ENCODE data around the gene UTS2R. TPM values are rescaled to one million over a fixed set of nuclear protein-coding genes. Genes with fewer than 3 reads are reported as not detected.

UTS2R gene
- total RNA-seq, 4 donors from 2014 or later, result not detected

- peak overlapping the region; percentile 32 to 48 (median 45) for H3K27ac ChIP-seq
- H3K36me3 ChIP-seq, result no peaks in the 10 kb centered on the region
- DNase-seq (no peak), ATAC-seq (no peak)
- H3K9me3 ChIP-seq, result no peaks in the 10 kb centered on the region
- intact Hi-C loops (cut with DNase I; ENCODE audit: low total_unique reads) (no loop called here), in situ Hi-C loops (cut with MboI; ENCODE audit: low sequenced_read_pairs in 4 of 4) (no loop called here)
- peaks cover 20 to 29% of the 10 kb centered on the region in 2 donors for H3K4me1 ChIP-seq
- peaks cover 32 to 40% (median 35%) of the 10 kb centered on the region in 3 donors for H3K27me3 ChIP-seq
- H3K4me3 ChIP-seq, result no peak overlapping the region
- TF ChIP-seq CTCF (IDR thresholded peaks at IDR 0.05 in 4 of 5, conservative IDR thresholded peaks at IDR 0.05 in 1 of 5) (no peak), POLR2A (IDR thresholded peaks at IDR 0.05) (no peak)
Observed at GRCh38 chr17:82385559-82386254, 14.1 kb downstream of the UTS2R start.

GRCh38 chr17:82386255-82386831, 14.8 kb downstream of the UTS2R start:
- TF ChIP-seq POLR2A (IDR thresholded peaks at IDR 0.05), result no peak
- TF ChIP-seq CTCF (IDR thresholded peaks at IDR 0.05 in 4 of 5, conservative IDR thresholded peaks at IDR 0.05 in 1 of 5), result no peak
- Histone ChIP-seq H3K36me3 (no peaks in the 10 kb centered on the region), H3K27me3 (peaks cover 26 to 34% (median 29%) of the 10 kb centered on the region in 3 donors), H3K27ac (peak overlapping the region in 1 of 4 donors; percentile 32), H3K4me1 (peaks cover 15 to 24% of the 10 kb centered on the region in 2 donors), H3K4me3 (no peak overlapping the region), H3K9me3 (no peaks in the 10 kb centered on the region)
- ATAC-seq (no peak), DNase-seq (peak in 1 of 2 donors; percentile 44)
- intact Hi-C loops (cut with DNase I; ENCODE audit: low total_unique reads), result no loop called here
- in situ Hi-C loops (cut with MboI; ENCODE audit: low sequenced_read_pairs in 4 of 4), result no loop called here

GRCh38 chr17:82386881-82387704, 15.5 kb downstream of the UTS2R start:
- no peak overlapping the region for H3K27ac ChIP-seq
- no peaks in the 10 kb centered on the region for H3K9me3 ChIP-seq
- peaks cover 20 to 27% (median 26%) of the 10 kb centered on the region in 3 donors for H3K27me3 ChIP-seq
- in situ Hi-C loops (cut with MboI; ENCODE audit: low sequenced_read_pairs in 4 of 4), result no loop called here
- TF ChIP-seq CTCF (IDR thresholded peaks at IDR 0.05 in 4 of 5, conservative IDR thresholded peaks at IDR 0.05 in 1 of 5) (no peak), POLR2A (IDR thresholded peaks at IDR 0.05) (no peak)
- peaks cover 0 to 8% of the 10 kb centered on the region in 2 donors for H3K36me3 ChIP-seq
- ATAC-seq (no peak), DNase-seq (no peak)
- intact Hi-C loops (cut with DNase I; ENCODE audit: low total_unique reads), result no loop called here
- peaks cover 15 to 23% of the 10 kb centered on the region in 2 donors for H3K4me1 ChIP-seq
- no peak overlapping the region for H3K4me3 ChIP-seq

- Histone ChIP-seq H3K27me3 (peaks cover 14 to 21% (median 20%) of the 10 kb centered on the region in 3 donors), H3K4me3 (no peak overlapping the region), H3K9me3 (no peaks in the 10 kb centered on the region), H3K27ac (no peak overlapping the region), H3K4me1 (peaks cover 15 to 23% of the 10 kb centered on the region in 2 donors), H3K36me3 (peaks cover 0 to 14% of the 10 kb centered on the region in 2 donors)
- no peak for ATAC-seq
- no peak for DNase-seq
- in situ Hi-C loops (cut with MboI; ENCODE audit: low sequenced_read_pairs in 4 of 4), result no loop called here
- intact Hi-C loops (cut with DNase I; ENCODE audit: low total_unique reads), result no loop called here
- TF ChIP-seq CTCF (IDR thresholded peaks at IDR 0.05 in 4 of 5, conservative IDR thresholded peaks at IDR 0.05 in 1 of 5), result no peak
- no peak for TF ChIP-seq POLR2A (IDR thresholded peaks at IDR 0.05)
Observed at GRCh38 chr17:82387705-82388106, 16.1 kb downstream of the UTS2R start.
